MM.1S (cell line): ENCODE results near the gene BBS2.
"Not testable (repeated sequence)": the region's sequence is repeated elsewhere in the genome, so short reads cannot be mapped to it uniquely, and the experiment has no call there.

ENCODE experiments used
- DNase-seq: peaks from one replicate; pipeline ENCODE4 v3.0.0-alpha.2; 2015
- H2AFZ ChIP-seq: fragments of 300-600 bp; sonication (generic); 2 replicates; pipeline ENCODE4 v1.6.0; 2016; ENCODE audit warnings: antibody characterized with exemption, low read length
- H3F3A ChIP-seq: fragments of 300-600 bp; sonication (generic); 2 replicates; pipeline ENCODE4 v1.6.1; 2016; ENCODE audit warnings: mild to moderate bottlenecking, antibody characterized with exemption, low read length, moderate library complexity, mixed read lengths; ENCODE audit not compliant: insufficient read depth
- H3K27ac ChIP-seq: fragments of 300-600 bp; sonication (generic); 2 replicates; pipeline ENCODE4 v1.5.1; 2016; ENCODE audit warnings: mild to moderate bottlenecking, low read length
- H3K27me3 ChIP-seq: fragments of 300-600 bp; sonication (generic); replicated peaks from 2 replicates; pipeline ENCODE4 v1.6.0; 2016; ENCODE audit warnings: low read length; ENCODE audit not compliant: insufficient read depth
- H3K36me3 ChIP-seq: fragments of 300-600 bp; sonication (generic); replicated peaks from 2 replicates; pipeline ENCODE4 v1.6.1; 2016; ENCODE audit warnings: mild to moderate bottlenecking, low read length, mixed read lengths; ENCODE audit not compliant: insufficient read depth
- H3K4me1 ChIP-seq: fragments of 300-600 bp; sonication (generic); 2 replicates; pipeline ENCODE4 v1.6.1; 2016; ENCODE audit warnings: low read length, mixed read lengths
- H3K4me2 ChIP-seq: fragments of 300-600 bp; sonication (generic); 2 replicates; pipeline ENCODE4 v1.6.0; 2016; ENCODE audit warnings: low read depth, low read length
- H3K4me3 ChIP-seq: fragments of 300-600 bp; sonication (generic); 2 replicates; pipeline ENCODE4 v1.5.1; 2016; ENCODE audit warnings: low read length, mixed read lengths
- H3K79me2 ChIP-seq: fragments of 300-600 bp; sonication (generic); 2 replicates; pipeline ENCODE4 v1.6.1; 2016; ENCODE audit warnings: mixed run types, low read length, mixed read lengths
- H3K9ac ChIP-seq: fragments of 300-600 bp; sonication (generic); 2 replicates; pipeline ENCODE4 v1.6.1; 2016; ENCODE audit warnings: low read length, mixed read lengths
- H3K9me2 ChIP-seq: fragments of 300-600 bp; sonication (generic); replicated peaks from 2 replicates; pipeline ENCODE4 v1.6.1; 2016; ENCODE audit warnings: mild to moderate bottlenecking, low read length, mixed read lengths; ENCODE audit not compliant: insufficient read depth
- H3K9me3 ChIP-seq: fragments of 300-600 bp; sonication (generic); replicated peaks from 2 replicates; pipeline ENCODE4 v1.6.1; 2016; ENCODE audit warnings: mild to moderate bottlenecking, low read length, mixed read lengths; ENCODE audit not compliant: insufficient read depth
- H4K20me1 ChIP-seq: fragments of 300-600 bp; sonication (generic); 2 replicates; pipeline ENCODE4 v1.6.1; 2016; ENCODE audit warnings: mild to moderate bottlenecking, low read length, moderate library complexity, mixed read lengths; ENCODE audit not compliant: insufficient read depth
- CTCF ChIP-seq: fragments of 300-600 bp; sonication (generic); IDR thresholded peaks from 2 replicates; pipeline ENCODE4 v1.5.1; 2016; ENCODE audit warnings: antibody characterized with exemption, low read length, mixed read lengths
- EZH2 ChIP-seq: fragments of 300-600 bp; sonication (generic); optimal IDR thresholded peaks from 2 replicates; pipeline ENCODE3; 2017; ENCODE audit warnings: low read depth, mild to moderate bottlenecking, antibody characterized with exemption, low read length, mixed read lengths
- EZH2phosphoT487 ChIP-seq: fragments of 300-600 bp; sonication (generic); IDR thresholded peaks from 2 replicates; pipeline ENCODE4 v1.6.1; 2018; ENCODE audit warnings: antibody characterized with exemption, low read length

The BBS2 gene

GRCh38 chr16:56491657-56492261 is 28.1 kb downstream of the BBS2 start:
- Histone ChIP-seq H3K27me3 (no peaks in the 10 kb centered on the region), H3K9me2 (no peaks in the 10 kb centered on the region), H3F3A (no peaks in the 10 kb centered on the region), H3K4me3 (no peak overlapping the region), H4K20me1 (no peaks in the 10 kb centered on the region), H3K27ac (no peak overlapping the region), H3K79me2 (no peaks in the 10 kb centered on the region), H3K4me2 (peak overlapping the region; percentile 41; the same call in 1 of the 2 replicates), H3K4me1 (peaks cover 12% of the 10 kb centered on the region), H3K9ac (no peak overlapping the region), H3K9me3 (no peaks in the 10 kb centered on the region), H2AFZ (no peak overlapping the region), H3K36me3 (no peaks in the 10 kb centered on the region)
- TF ChIP-seq EZH2: no peak
- DNase-seq: peak; percentile 63

- H3K4me3 ChIP-seq, DNase-seq, H3K27ac ChIP-seq, H3K27me3 ChIP-seq, H3K9me3 ChIP-seq, H3F3A ChIP-seq, H3K9ac ChIP-seq, H3K36me3 ChIP-seq, H3K9me2 ChIP-seq, H4K20me1 ChIP-seq, H3K4me2 ChIP-seq, H3K79me2 ChIP-seq, H2AFZ ChIP-seq: not testable (repeated sequence)
- peaks cover 12% of the 10 kb centered on the region for H3K4me1 ChIP-seq
Observed at GRCh38 chr16:56488868-56489267, 31.0 kb downstream of the BBS2 start.

GRCh38 chr16:56488035-56488434 is 31.8 kb downstream of the BBS2 start:
- Histone ChIP-seq H3K79me2 (no peaks in the 10 kb centered on the region), H3K27ac (no peak overlapping the region), H3K27me3 (no peaks in the 10 kb centered on the region), H2AFZ (no peak overlapping the region), H3K9ac (no peak overlapping the region), H3F3A (no peaks in the 10 kb centered on the region), H3K4me2 (no peak overlapping the region), H3K4me1 (peaks cover 12% of the 10 kb centered on the region), H3K9me2 (no peaks in the 10 kb centered on the region), H3K9me3 (no peaks in the 10 kb centered on the region), H4K20me1 (no peaks in the 10 kb centered on the region), H3K4me3 (no peak overlapping the region), H3K36me3 (no peaks in the 10 kb centered on the region)
- DNase-seq: no peak
- TF ChIP-seq EZH2: no peak
- TF ChIP-seq CTCF: no peak
- no peak for TF ChIP-seq EZH2phosphoT487

- Histone ChIP-seq H2AFZ (no peak overlapping the region), H3K9me3 (no peaks in the 10 kb centered on the region), H3F3A (no peaks in the 10 kb centered on the region), H3K4me1 (no peaks in the 10 kb centered on the region), H3K4me3 (no peak overlapping the region), H3K36me3 (no peaks in the 10 kb centered on the region), H3K27me3 (no peaks in the 10 kb centered on the region), H3K27ac (no peak overlapping the region), H3K79me2 (no peaks in the 10 kb centered on the region), H3K9ac (no peak overlapping the region), H3K4me2 (no peak overlapping the region), H3K9me2 (no peaks in the 10 kb centered on the region), H4K20me1 (no peaks in the 10 kb centered on the region)
- DNase-seq: no peak
- TF ChIP-seq EZH2 (no peak), CTCF (no peak), EZH2phosphoT487 (no peak)
Observed at GRCh38 chr16:56483394-56483793, 36.4 kb downstream of the BBS2 start.
